Measurements from ENCODE around the gene LPP.

The LPP gene

GRCh38 chr3:188135271-188135670, 18.7 kb upstream of the LPP start:
- DNase-seq (ENCODE audit: low read depth, low spot score), result no peak

- DNase-seq (ENCODE audit: low read depth, low spot score), result no peak
Observed at GRCh38 chr3:188137051-188137450, 16.9 kb upstream of the LPP start.

GRCh38 chr3:188139466-188139865, 14.5 kb upstream of the LPP start:
- DNase-seq (ENCODE audit: low read depth, low spot score), result no peak

- DNase-seq (ENCODE audit: low read depth, low spot score), result no peak
Observed at GRCh38 chr3:188146219-188146618, 7.7 kb upstream of the LPP start.

- DNase-seq (ENCODE audit: low read depth, low spot score), result no peak
Observed at GRCh38 chr3:188147782-188148181, 6.2 kb upstream of the LPP start.

- no peak for DNase-seq (ENCODE audit: low read depth, low spot score)
Observed at GRCh38 chr3:188148318-188148717, 5.6 kb upstream of the LPP start.

- no peak for DNase-seq (ENCODE audit: low read depth, low spot score)
Observed at GRCh38 chr3:188149587-188149986, 4.4 kb upstream of the LPP start.

GRCh38 chr3:188150982-188151381, 3.0 kb upstream of the LPP start:
- no peak for DNase-seq (ENCODE audit: low read depth, low spot score)

GRCh38 chr3:188151438-188151837, 2.5 kb upstream of the LPP start:
- DNase-seq (ENCODE audit: low read depth, low spot score), result no peak

- DNase-seq (ENCODE audit: low read depth, low spot score), result no peak
Observed at GRCh38 chr3:188152660-188153436, 1.1 kb upstream of the LPP start.

GRCh38 chr3:188153437-188154013, 432 bp upstream of the LPP start:
- DNase-seq (ENCODE audit: low read depth, low spot score), result no peak

GRCh38 chr3:188154809-188155574, 1.0 kb downstream of the LPP start:
- DNase-seq (ENCODE audit: low read depth, low spot score), result no peak

- DNase-seq (ENCODE audit: low read depth, low spot score), result no peak
Observed at GRCh38 chr3:188156056-188156455, 2.1 kb downstream of the LPP start.

- no peak for DNase-seq (ENCODE audit: low read depth, low spot score)
Observed at GRCh38 chr3:188157407-188157806, 3.5 kb downstream of the LPP start.

- DNase-seq (ENCODE audit: low read depth, low spot score), result no peak
Observed at GRCh38 chr3:188157971-188158370, 4.0 kb downstream of the LPP start.

- no peak for DNase-seq (ENCODE audit: low read depth, low spot score)
Observed at GRCh38 chr3:188158731-188159310, 4.9 kb downstream of the LPP start.

- no peak for DNase-seq (ENCODE audit: low read depth, low spot score)
Observed at GRCh38 chr3:188160751-188161150, 6.8 kb downstream of the LPP start.

GRCh38 chr3:188164248-188164687, 10.3 kb downstream of the LPP start:
- no peak for DNase-seq (ENCODE audit: low read depth, low spot score)

GRCh38 chr3:188165596-188165995, 11.6 kb downstream of the LPP start:
- no peak for DNase-seq (ENCODE audit: low read depth, low spot score)

- no peak for DNase-seq (ENCODE audit: low read depth, low spot score)
Observed at GRCh38 chr3:188166441-188166840, 12.5 kb downstream of the LPP start.

- DNase-seq (ENCODE audit: low read depth, low spot score), result no peak
Observed at GRCh38 chr3:188168186-188168585, 14.2 kb downstream of the LPP start.

- DNase-seq (ENCODE audit: low read depth, low spot score), result no peak
Observed at GRCh38 chr3:188168648-188169047, 14.7 kb downstream of the LPP start.

All from activated naive CD8-positive, alpha-beta T cell treated with anti-CD3 and anti-CD28 coated beads, Interleukin-2, amount 50 U/mL, for 16 hours (primary cell).